ENCODE results near the gene POU4F1.

DNA sequence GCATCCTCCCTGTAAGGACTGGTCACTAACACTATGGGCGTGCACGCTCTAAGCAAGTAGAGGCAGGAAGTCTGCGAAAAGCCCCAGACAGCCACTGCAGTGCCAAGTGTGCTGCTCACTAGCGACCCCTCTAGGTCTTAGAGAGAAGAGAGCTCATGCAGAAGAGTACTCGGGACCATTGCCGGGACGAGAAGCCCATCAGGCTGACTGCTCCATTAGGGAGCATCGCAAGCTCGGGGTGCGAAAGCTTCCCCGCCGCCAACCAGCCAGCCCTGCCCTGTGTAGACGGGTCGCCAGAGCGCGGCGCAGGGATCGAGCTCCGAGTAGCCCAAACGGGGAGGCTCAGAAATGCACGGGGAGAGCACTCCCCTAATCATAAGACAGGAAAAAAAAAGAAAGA, 16.6 kb downstream of the POU4F1 start:
- no peak for TF ChIP-seq POLR2A (IDR thresholded peaks at IDR 0.05)
- TF ChIP-seq, protein P1, sequence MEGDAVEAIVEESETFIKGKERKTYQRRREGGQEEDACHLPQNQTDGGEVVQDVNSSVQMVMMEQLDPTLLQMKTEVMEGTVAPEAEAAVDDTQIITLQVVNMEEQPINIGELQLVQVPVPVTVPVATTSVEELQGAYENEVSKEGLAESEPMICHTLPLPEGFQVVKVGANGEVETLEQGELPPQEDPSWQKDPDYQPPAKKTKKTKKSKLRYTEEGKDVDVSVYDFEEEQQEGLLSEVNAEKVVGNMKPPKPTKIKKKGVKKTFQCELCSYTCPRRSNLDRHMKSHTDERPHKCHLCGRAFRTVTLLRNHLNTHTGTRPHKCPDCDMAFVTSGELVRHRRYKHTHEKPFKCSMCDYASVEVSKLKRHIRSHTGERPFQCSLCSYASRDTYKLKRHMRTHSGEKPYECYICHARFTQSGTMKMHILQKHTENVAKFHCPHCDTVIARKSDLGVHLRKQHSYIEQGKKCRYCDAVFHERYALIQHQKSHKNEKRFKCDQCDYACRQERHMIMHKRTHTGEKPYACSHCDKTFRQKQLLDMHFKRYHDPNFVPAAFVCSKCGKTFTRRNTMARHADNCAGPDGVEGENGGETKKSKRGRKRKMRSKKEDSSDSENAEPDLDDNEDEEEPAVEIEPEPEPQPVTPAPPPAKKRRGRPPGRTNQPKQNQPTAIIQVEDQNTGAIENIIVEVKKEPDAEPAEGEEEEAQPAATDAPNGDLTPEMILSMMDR (IDR thresholded peaks at IDR 0.05): no peak
- TF ChIP-seq POLR2AphosphoS5 (IDR thresholded peaks at IDR 0.05; ENCODE audit: insufficient read depth in 1 of 2, low read depth in 1 of 2): no peak
